GM12874 (cell line): ENCODE data around the gene PDPK1.

Experiments used
- TF ChIP-seq, protein P1 (sequence below): IDR thresholded peaks from 2 replicates; pipeline ENCODE4 v1.5.1; 2011; ENCODE audit warnings: low read depth, mild to moderate bottlenecking, control low read depth, low read length, moderate library complexity; ENCODE audit not compliant: insufficient read depth

Gene PDPK1

DNA sequence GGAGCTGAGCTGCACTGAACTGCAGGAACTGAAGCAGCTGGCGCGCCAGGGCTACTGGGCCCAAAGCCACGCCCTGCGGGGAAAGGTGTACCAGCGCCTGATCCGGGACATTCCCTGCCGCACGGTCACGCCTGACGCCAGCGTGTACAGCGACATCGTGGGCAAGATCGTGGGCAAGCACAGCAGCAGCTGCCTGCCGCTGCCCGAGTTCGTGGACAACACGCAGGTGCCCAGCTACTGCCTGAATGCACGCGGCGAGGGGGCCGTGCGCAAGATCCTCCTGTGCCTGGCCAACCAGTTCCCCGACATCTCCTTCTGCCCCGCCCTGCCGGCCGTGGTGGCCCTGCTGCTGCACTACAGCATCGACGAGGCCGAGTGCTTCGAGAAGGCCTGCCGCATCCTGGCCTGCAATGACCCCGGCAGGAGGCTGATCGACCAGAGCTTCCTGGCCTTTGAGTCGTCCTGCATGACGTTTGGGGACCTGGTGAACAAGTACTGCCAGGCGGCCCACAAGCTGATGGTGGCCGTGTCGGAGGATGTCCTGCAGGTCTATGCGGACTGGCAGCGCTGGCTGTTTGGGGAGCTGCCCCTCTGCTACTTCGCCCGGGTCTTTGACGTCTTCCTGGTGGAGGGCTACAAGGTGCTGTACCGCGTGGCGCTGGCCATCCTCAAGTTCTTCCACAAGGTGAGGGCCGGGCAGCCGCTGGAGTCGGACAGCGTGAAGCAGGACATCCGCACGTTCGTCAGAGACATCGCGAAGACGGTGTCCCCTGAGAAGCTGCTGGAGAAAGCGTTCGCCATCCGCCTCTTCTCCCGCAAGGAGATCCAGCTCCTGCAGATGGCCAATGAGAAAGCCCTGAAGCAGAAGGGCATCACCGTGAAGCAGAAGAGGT, 41.4 kb upstream of the PDPK1 start:
- TF ChIP-seq, protein P1, sequence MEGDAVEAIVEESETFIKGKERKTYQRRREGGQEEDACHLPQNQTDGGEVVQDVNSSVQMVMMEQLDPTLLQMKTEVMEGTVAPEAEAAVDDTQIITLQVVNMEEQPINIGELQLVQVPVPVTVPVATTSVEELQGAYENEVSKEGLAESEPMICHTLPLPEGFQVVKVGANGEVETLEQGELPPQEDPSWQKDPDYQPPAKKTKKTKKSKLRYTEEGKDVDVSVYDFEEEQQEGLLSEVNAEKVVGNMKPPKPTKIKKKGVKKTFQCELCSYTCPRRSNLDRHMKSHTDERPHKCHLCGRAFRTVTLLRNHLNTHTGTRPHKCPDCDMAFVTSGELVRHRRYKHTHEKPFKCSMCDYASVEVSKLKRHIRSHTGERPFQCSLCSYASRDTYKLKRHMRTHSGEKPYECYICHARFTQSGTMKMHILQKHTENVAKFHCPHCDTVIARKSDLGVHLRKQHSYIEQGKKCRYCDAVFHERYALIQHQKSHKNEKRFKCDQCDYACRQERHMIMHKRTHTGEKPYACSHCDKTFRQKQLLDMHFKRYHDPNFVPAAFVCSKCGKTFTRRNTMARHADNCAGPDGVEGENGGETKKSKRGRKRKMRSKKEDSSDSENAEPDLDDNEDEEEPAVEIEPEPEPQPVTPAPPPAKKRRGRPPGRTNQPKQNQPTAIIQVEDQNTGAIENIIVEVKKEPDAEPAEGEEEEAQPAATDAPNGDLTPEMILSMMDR: no peak

DNA sequence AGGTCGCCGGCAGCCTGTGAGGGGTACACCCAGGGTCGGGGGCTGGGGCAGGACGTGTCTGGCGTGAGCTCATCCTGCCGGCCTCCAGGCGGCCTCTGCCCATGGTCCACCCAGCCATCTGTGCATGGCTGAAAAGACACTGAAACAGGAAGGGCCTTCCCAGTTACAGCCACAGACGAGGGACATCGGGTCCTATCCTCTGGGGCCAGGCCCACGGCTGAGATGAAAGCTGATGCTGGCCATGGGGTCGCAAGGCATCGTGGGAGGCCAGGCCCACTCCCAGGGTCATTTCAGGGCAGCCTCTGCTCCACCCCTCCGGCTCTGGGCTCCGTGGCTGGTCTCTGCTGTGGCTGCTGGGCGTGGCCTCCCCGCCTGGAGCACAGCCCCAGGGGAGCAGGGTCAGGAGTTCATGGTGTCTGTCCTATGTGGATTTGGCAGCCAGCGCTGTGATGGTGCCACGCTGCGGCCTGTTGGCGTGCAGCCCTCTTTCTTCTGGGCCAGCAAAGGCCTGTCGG, 40.6 kb upstream of the PDPK1 start:
- TF ChIP-seq, protein P1: no peak

DNA sequence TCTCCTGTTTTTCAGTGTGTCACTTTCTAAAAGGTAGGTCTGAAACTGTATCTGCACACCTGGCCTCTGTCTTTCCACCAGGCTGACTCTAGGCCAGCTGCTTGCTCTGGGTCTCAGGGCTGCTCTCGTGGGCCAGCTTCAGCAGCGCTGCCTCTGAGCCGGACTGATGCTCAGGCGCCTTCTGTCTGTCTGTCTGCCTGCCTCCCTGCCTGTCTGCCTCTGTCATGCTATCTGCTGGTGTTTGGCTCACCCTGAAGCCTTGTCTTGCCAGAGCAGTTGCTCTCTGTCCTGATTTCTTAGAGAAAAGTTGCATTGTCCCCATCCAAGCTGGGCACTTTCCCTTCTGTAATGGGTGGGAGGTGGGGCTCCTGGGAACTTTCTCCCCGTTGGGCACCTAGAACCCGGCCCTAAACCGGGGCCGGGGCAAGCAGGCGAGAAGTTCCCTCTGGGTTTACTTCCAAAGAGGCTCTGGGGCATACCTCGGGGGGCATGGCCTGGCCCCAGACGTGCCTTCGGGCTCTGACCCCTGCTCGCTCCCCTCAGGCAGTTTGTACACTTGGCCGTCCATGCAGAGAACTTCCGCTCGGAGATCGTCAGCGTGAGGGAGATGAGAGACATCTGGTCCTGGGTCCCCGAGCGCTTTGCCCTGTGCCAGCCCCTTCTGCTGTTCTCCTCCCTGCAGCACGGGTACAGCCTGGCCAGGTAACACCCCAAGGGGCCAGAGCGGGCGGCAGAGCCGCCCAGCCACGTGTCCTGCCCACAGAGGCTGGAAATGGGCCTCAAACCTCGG, 39.9 kb upstream of the PDPK1 start:
- TF ChIP-seq, protein P1: no peak

DNA sequence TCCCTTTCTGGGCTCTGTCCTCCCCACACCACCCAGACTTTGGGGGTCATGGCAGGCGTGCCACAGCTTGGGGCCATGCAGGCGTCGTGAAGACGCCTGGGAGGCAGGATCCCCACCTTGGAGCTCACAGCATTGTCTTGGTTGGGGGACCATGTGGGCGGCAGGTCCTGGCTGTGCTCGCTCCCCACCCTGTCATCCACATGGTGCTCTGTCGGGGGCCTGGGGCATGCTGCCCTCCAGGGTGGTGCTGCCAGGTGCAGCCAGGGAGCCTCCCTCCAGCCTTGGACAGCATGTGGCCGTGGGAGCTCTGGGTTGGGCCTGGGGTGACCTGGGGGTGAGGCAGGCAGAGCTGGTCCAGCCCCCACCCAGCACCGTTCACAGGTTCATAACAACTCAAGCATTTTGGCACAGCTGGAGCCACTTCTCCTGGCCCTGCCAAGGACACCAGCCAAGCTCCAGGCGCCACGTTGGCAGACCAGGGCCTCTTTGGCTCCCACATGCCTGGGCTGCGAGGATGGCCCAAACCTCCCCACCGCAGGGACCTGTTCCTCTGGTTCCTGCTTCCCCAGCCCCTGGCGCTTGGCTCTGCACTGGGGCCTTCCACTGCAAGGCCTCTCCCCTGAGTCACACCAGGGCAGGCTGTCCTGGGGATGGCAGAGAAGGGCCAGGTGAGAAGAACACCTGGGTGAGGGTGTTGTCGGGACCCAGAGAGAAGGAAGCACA, 39.1 kb upstream of the PDPK1 start:
- TF ChIP-seq, protein P1: no peak

DNA sequence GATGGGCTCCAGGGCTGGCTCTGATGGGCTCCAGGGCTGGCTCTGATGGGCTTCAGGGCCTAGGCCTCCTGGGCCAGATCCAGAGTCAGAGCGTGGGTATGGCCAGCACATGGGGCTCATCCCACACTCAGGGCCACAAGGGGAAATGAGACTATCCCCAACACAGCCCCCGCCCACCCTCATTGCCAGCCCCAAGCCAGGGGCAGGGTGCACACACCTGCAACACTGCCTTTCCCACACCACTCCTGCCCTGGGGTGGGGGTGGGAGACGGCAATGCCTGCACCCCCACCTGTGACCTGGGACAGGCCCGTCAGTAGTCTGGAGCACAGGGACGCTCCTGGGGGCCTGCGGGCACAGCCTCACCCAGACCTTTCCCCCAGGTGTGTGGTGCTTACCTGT, 38.4 kb upstream of the PDPK1 start:
- TF ChIP-seq, protein P1: no peak

DNA sequence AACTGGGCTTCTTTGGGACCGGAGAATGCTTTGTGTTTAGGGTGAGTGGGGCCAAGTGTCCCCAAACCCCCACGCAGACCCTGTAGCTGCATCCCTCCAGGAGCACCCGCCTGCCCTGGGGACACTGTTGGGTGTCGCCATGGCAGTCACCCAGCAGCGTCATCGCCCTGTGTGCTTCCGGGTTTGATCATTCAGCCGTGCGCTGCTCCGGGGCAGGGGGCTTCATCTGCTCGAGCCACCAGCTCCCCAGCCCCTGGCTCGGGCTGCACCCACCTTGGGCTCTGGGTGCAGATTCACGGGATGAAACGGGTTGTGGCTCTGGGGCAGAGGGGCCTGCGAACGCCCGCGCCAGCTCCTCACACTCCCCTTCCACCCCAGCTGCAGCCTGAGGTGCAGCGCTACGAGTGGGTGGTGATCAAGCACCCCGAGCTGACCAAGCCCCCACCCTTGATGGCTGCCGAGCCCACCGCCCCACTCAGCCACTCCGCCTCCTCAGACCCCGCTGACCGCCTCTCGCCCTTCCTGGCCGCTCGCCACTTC, 37.9 kb upstream of the PDPK1 start:
- TF ChIP-seq, protein P1: no peak
